COR-L47 (cell line): Measurements from ENCODE around the gene VAV2.
"Not testable (repeated sequence)": the region's sequence is repeated elsewhere in the genome, so short reads cannot be mapped to it uniquely, and the experiment has no call there.

ENCODE experiments used
- DNase-seq: peaks from one replicate; lab custom pipeline; 2025; lab: John Stamatoyannopoulos, UW

VAV2 gene

GRCh38 chr9:133996531-133997520, 4.7 kb upstream of the VAV2 start:
- no peak for DNase-seq

- DNase-seq, result peak; percentile 60
These were observed 3.1 kb upstream of the VAV2 start for GRCh38 chr9:133995012-133995896.

GRCh38 chr9:133994353-133995011, 2.4 kb upstream of the VAV2 start:
- DNase-seq, result peak; percentile 54

- no peak for DNase-seq
These were observed 1.6 kb upstream of the VAV2 start for GRCh38 chr9:133993635-133994253.

GRCh38 chr9:133992780-133993634, 883 bp upstream of the VAV2 start:
- peak; percentile 66 for DNase-seq

GRCh38 chr9:133991214-133991921, 756 bp downstream of the VAV2 start:
- DNase-seq, result no peak

GRCh38 chr9:133990366-133991213, 1.5 kb downstream of the VAV2 start:
- peak; percentile 19 for DNase-seq

- DNase-seq, result no peak
These were observed 2.3 kb downstream of the VAV2 start for GRCh38 chr9:133989625-133990365.

GRCh38 chr9:133988771-133989170, 3.4 kb downstream of the VAV2 start:
- DNase-seq, result not testable (repeated sequence)

GRCh38 chr9:133987946-133988665, 4.0 kb downstream of the VAV2 start:
- no peak for DNase-seq

- no peak for DNase-seq
These were observed 4.7 kb downstream of the VAV2 start for GRCh38 chr9:133987446-133987788.

- DNase-seq, result no peak
These were observed 5.2 kb downstream of the VAV2 start for GRCh38 chr9:133986774-133987445.

GRCh38 chr9:133986061-133986460, 6.1 kb downstream of the VAV2 start:
- DNase-seq, result no peak

GRCh38 chr9:133982971-133983720, 9.0 kb downstream of the VAV2 start:
- DNase-seq, result no peak

- DNase-seq, result no peak
These were observed 10.0 kb downstream of the VAV2 start for GRCh38 chr9:133981958-133982681.

- no peak for DNase-seq
These were observed 10.6 kb downstream of the VAV2 start for GRCh38 chr9:133981589-133981957.
